Measurements from ENCODE around the gene IGFBP3.
A peak's percentile ranks its signal among the peaks of the same experiment; 100 is the strongest.

IGFBP3 gene

DNA sequence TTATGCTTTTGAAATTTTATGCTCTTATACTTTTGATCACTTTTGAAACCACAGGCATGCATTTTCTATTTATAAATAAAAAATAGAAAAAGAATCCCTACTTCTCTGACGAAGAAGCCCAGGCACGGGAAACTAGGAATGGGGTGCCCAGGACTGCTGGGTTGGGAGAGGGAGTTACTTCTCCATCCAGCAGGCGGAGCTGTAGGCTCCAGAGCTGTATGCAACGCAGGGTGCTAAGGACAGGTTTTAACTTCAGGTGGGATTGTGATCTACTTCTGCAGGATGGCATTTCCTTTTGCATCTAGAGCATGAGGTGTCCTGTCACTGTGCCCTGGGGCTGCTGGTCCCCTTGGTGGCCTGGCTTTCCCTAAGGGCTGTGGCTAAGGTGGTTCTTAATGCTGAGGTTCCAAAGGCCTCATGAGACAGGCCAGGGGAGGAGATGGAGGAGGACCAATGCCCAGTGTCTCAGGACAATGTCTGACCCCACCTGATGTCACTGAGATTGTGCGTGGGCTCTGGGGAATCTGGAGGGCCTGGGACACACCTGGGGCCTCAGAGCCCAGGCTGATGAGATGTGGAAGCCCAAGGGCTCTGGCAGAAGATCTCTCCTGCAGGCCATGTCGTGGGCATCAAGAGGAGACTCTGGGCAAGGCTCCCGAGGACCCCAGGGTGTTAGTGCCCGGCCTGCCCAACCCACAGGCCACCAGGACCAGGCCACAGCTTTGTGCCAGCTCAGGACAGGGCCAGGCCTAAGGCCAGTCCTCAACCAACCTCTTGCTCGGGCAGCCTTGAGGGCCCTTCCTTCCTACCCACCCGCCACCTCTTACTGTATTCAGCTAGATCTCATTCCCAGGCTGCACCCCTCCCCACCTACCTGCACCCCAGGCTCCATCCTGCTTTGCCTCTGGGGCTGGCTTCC, 48.7 kb downstream of the IGFBP3 start:
- peak; percentile 51 for DNase-seq

DNA sequence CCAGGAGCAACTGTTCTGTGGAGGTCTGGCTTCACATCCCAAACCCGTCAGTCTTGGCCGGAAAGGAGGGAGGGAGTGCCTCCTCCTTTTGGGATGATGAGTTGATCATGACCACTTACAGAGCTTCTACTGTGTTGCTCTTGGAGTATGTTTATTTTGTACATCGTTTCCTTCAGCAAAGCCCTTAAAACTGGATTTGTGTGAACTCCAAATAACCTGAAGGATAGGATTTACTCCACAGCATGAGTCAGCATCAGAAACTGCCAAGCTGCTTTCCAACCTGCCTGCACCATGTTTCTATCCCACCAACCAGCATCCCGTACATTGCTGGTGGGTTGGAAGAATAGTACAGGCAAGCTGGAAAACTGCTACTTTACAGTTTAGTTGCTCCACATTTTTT, 51.6 kb downstream of the IGFBP3 start:
- DNase-seq: no peak

DNA sequence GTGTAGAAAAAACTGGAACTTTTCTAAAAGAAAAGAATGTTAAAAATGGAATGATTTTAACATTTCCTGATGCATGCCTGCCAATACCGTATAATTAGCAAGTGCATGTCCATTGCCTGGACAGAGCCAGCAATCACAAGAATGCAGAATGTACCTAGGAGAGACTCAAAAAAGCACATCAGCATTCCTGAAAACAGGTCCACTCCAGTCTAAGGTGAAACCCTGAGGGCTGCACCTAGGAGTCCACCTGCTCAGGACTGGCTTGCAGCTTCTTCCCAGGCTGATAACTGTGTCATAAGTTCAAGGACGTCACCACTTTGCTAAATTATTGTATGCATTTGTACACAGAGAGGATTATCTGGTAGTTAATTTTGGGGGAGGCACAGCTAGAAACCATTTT, 53.6 kb downstream of the IGFBP3 start:
- no peak for DNase-seq

DNA sequence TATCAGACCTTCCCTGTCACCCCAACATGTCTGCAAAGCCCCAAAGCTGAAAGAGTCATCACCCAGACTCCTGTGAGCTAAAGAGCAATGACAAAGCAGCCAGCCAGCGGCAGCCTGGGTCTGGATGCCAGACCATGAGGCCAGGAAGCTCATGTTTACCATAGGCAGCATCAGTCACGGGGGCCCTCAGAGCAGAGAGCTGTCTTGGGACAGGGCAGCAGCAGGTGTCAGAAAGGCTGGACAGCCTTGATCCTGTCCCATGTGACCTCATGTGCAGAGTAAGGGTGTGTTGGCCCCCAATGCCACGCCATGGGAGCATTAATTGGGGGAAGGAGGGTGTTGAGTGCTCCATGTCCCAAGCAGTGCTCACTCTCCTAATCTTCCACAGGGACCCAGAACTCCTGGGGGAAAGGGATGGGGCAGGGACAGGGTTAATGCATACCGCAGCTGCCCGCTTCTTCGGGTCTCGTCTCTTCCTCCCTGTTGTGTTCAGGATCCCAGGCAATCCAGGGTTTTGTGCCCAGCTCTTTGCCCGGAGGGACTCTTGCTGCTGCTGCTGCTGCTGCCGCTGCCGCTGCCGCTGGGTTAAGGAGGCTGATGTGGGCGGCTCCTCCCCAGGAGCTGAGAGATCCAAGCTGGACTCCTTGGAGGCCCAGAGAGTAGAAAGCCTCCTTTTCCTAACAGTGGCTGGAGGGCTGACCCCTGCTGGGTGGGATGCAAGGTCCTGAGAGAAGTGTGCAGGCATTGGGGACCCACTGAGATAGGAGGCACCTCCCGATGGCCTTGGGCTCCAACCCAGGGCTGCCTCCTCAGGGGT, 55.3 kb downstream of the IGFBP3 start:
- DNase-seq: no peak

DNA sequence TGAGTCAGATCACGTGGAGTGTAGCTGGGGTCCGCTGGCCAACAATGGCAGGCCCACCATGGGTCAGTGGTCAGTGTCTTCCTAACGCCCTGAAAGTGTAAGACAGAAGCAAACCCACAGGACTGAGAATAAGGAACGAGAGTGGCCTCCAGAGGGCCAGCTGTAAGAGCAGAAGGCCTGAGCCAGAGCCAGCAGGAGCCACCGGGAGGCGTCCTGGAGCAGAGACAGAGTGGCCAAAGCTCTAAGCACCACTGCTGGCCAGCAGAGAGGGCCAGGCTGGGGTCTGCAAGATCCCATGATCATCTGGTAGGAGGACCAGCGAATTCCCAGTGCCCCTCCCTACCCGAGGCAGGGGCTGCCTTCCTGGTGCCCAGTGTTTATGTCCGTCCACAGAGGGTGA, 57.4 kb downstream of the IGFBP3 start:
- DNase-seq: no peak

Data from RPMI8226 (cell line).